ENCODE measurements around the gene GNB1.

Gene GNB1

DNA sequence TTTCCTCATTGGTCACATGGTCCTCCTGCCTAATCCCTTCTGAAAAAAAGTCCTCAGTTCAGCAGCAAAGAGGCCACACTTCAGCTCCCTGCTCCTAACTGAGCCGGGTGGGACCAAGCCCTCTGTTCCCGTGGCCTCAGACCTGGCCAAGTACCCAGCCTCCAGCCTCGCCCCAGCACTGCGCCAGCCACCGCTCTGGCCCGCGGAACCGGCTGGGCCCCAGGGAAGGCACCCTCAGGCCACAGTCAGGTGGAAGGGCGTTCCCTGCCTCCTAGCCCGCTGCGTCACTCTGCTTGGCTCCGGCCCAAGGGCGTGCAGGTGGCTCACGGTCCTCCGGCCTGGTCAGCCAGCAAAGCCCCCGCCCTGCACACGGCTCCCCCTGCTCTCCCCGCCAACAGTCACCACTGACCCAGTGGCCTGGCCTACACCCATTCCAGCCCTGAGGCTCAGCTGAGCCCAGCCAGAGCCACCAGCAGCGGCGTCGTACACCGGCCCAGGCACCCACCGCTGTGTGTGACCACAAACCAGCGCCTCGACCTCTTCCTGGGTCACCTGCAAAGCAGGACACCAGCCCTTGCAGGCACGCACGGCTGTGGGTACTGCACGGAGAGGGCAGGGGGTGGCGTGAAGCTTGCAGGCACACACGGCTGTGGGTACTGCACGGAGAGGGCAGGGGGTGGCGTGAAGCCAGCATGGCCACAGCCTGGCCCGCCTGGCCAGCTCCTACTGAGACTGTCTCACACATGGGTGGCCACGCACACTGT, 132.0 kb downstream of the GNB1 start:
- TF ChIP-seq, protein P1, sequence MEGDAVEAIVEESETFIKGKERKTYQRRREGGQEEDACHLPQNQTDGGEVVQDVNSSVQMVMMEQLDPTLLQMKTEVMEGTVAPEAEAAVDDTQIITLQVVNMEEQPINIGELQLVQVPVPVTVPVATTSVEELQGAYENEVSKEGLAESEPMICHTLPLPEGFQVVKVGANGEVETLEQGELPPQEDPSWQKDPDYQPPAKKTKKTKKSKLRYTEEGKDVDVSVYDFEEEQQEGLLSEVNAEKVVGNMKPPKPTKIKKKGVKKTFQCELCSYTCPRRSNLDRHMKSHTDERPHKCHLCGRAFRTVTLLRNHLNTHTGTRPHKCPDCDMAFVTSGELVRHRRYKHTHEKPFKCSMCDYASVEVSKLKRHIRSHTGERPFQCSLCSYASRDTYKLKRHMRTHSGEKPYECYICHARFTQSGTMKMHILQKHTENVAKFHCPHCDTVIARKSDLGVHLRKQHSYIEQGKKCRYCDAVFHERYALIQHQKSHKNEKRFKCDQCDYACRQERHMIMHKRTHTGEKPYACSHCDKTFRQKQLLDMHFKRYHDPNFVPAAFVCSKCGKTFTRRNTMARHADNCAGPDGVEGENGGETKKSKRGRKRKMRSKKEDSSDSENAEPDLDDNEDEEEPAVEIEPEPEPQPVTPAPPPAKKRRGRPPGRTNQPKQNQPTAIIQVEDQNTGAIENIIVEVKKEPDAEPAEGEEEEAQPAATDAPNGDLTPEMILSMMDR (IDR thresholded peaks at IDR 0.05; ENCODE audit: extremely low read depth, missing control alignments): no peak
- DNase-seq (ENCODE audit: low spot score): no peak

DNA sequence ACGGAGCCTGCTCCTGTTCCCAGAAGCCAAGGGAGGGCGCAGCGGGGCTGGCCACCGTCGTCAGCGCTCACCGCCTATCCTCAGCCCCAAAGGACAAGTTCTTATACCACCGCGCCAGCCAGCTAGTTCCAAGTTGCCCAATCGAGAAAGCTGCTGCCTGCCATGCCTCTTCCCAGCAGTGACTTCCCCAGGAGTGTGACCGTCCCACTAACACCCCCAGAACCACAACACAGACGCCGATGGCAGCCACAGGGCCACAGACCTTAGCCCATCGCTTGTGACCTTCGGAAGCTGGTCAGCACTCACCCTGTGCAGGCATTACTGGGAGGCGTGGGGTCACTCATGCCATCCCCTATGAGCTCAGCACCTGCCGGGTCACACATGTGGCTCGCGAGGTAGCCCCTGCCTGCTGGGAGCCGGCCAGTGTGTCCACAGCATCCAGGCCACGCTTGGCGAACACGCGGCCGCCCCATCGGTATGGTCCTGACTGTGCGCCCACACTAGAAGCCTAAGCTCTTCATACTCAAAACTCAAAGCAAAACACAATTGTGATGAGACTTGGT, 132.7 kb downstream of the GNB1 start:
- peak; percentile 10 for DNase-seq (ENCODE audit: low spot score)
- TF ChIP-seq, protein P1 (IDR thresholded peaks at IDR 0.05; ENCODE audit: extremely low read depth, missing control alignments): no peak

DNA sequence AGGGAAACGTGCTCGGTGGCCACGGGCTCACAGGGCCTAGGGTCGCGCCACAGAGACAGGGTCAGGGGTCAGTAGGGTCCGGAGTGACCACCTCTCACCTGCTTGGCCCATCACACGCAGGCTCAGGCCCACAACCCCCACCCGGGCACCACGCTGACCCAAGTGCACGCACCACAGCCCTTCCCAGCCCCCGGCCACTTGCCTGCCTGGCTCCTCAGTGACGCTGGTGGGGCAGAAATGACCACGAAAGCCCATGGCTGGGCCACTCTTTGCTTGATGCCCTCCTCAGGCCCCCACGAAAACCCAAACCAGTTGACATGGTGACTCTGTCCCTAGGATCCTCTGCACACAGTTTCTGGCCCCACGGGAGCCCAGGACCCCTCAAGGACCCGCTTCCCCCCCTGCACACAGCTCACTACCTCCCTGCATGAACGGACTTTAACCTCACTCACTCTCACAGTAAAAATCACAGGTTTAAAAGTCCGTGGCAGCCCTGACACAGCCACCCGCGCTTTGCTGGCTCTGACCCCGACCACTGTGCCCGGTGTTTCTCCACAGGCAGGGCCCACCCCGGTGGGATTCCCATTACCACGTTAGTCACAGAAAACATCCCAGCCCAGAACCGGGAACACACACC, 133.3 kb downstream of the GNB1 start:
- TF ChIP-seq, protein P1 (IDR thresholded peaks at IDR 0.05; ENCODE audit: extremely low read depth, missing control alignments): no peak
- DNase-seq (ENCODE audit: low spot score): peak; percentile 12

DNA sequence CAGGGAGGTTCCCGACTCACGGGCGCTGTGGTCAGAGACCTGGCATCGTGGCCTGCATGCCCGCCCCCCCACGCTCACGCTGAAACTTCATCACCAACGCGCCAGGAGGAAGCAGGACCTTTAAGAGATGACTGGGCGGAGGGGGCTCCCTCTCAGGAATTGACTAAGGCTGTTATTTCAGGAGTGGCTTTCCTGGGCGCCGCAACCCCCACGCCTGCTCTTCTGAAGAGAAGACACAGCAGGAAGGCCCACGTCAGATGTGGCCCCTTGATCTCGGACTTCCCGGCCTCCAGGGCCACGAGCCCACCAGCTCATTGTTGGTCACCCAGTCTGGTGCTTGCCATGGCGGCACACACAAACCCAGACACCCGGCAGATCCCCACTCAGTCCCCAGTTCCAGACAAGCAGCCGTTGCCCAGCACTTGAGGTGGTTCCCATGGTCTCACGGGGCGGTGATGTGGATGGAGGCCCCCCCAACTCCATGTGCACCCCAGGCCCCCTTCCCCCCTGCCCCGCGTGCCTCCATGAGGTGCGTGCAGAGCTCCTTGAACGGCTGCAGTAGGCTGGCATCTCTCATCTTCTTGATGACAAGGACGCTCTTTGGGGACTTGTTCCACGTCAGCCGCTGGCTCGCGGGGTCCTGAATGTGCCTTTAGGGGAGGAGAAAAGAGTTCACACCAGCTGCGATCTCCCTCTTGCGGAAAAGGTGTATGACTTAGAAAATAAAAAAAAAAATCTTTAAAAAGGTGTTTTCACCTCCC, 134.0 kb downstream of the GNB1 start:
- TF ChIP-seq, protein P1 (IDR thresholded peaks at IDR 0.05; ENCODE audit: extremely low read depth, missing control alignments): no peak
- DNase-seq (ENCODE audit: low spot score): peak; percentile 19

DNA sequence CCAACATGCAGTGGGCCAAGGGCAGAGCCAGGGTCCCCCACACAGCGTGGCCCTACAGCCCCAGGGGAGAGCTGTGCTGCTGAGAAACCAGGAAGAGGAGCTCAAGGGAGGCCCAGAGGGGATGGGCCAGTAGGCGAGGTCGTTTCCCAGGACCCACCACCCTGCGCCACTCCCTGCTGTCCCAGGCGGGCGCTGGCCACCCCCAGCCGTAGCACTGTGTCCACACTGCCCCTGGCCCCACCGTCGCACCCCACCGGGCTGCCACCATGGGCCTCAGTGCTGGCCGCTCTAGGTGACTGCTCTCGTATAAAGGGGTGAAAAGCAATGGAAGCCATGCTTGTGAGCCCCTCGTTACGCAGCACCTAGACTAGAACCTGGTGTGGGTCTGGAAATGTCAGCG, 135.0 kb downstream of the GNB1 start:
- DNase-seq (ENCODE audit: low spot score): no peak
- TF ChIP-seq, protein P1 (IDR thresholded peaks at IDR 0.05; ENCODE audit: extremely low read depth, missing control alignments): no peak

DNA sequence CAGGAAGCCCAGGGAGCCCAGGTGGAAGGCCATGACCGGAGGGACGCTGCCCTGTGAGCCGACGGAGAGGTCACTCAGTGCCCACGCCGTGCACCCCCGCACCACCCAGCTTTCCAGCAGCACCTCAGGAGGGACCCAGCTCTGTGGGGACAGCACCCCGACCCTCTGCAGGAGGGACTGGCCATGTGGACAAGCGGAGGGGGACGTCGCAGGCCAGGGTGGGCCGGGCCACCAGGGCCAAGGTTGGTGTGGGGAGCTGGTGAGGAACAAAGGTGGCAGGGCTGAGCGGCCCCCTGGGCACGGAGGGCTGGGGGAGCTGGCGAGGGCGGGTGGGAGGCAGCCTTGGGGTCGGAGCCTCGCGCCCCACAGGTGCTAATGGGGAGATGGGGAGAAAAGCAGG, 135.5 kb downstream of the GNB1 start:
- TF ChIP-seq, protein P1 (IDR thresholded peaks at IDR 0.05; ENCODE audit: extremely low read depth, missing control alignments): no peak

More for the DNA sequence above, 135.5 kb downstream of the GNB1 start:
- no peak for DNase-seq (ENCODE audit: low spot score)
